Measurements from ENCODE around the gene PIK3C2B. TPM values are rescaled to one million over a fixed set of nuclear protein-coding genes. Genes with fewer than 3 reads are reported as not detected.
A peak's percentile ranks its signal among the peaks of the same experiment; 100 is the strongest.

Gene PIK3C2B
- total RNA-seq, 3 donors from 2014 or later (not counting 1 experiment from before 2014, with no cell fraction given): 18.1 to 34.8 (median 29.5) TPM

DNA sequence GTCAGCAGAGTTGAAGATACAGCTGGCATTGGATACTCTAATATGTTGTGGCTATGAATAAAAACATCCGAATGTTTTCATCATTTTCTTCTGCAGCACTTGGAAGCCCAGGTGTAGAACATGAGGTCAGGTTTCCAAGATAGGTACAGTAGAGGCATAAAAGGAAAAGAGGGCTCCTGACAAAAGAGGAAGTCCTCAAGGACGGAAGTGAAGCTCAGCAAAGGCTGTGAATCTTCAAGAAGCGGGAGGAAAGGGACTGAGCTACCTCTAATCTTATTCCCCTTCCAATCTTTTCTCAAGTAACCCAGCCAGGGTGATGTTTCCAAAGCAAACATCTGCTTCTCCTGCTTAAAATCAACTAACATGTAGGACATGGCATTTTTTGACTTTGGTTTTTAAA, 4.4 kb upstream of the PIK3C2B start:
- ATAC-seq (no peak), DNase-seq (no peak)
- H3K27me3 ChIP-seq (ENCODE audit: control insufficient read depth, insufficient read depth, low read length): no peaks in the 10 kb centered on the region
- peaks cover 5% of the 10 kb centered on the region for H3K4me1 ChIP-seq (ENCODE audit: control insufficient read depth, insufficient read depth, low read length)
- TF ChIP-seq, protein P1, sequence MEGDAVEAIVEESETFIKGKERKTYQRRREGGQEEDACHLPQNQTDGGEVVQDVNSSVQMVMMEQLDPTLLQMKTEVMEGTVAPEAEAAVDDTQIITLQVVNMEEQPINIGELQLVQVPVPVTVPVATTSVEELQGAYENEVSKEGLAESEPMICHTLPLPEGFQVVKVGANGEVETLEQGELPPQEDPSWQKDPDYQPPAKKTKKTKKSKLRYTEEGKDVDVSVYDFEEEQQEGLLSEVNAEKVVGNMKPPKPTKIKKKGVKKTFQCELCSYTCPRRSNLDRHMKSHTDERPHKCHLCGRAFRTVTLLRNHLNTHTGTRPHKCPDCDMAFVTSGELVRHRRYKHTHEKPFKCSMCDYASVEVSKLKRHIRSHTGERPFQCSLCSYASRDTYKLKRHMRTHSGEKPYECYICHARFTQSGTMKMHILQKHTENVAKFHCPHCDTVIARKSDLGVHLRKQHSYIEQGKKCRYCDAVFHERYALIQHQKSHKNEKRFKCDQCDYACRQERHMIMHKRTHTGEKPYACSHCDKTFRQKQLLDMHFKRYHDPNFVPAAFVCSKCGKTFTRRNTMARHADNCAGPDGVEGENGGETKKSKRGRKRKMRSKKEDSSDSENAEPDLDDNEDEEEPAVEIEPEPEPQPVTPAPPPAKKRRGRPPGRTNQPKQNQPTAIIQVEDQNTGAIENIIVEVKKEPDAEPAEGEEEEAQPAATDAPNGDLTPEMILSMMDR (IDR thresholded peaks at IDR 0.05): no peak
- 62% methylated on average over 3 of the region's 3 CpGs for WGBS (ENCODE audit: insufficient coverage)
- Mint-ChIP-seq H3K9me3 (no peaks in the 10 kb centered on the region), H3K4me1 (peaks cover 15 to 22% of the 10 kb centered on the region in 2 donors), H3K27ac (no peak overlapping the region), H3K27me3 (ENCODE audit: low read depth in 2 of 2) (peaks cover 0 to 5% of the 10 kb centered on the region in 2 donors), H3K4me3 (no peak overlapping the region), H3K36me3 (no peaks in the 10 kb centered on the region)
- H3K4me3 ChIP-seq (ENCODE audit: low read length): no peak overlapping the region
- no peak overlapping the region for H3K27ac ChIP-seq (ENCODE audit: low read length)
- H3K36me3 ChIP-seq (ENCODE audit: control insufficient read depth, insufficient read depth, low read length): no peaks in the 10 kb centered on the region
- intact Hi-C loops (cut with micrococcal nuclease): no loop called here
- no peaks in the 10 kb centered on the region for H3K9me3 ChIP-seq (ENCODE audit: control insufficient read depth, insufficient read depth, low read length)

DNA sequence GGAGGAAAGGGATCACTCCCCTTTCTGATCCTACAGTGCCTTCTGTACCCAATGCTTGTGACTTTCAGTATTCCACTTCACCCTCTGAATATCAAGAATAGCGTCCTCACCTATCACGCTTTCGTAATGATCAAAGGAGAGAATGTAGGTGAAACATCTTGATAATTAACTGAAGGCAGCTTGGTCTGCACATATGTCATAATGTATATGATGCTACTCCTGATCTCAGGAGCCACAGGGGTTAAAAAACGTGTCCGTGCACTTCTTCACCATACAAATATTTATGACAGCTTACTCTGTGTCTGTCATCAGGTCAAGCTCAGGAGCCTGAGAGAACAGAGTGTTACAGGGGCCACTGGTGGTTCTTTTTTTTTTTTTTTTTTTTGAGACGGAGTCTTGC, 1.2 kb upstream of the PIK3C2B start:
- no peak for ATAC-seq
- Histone ChIP-seq H3K4me1 (ENCODE audit: control insufficient read depth, insufficient read depth, low read length) (peaks cover 23% of the 10 kb centered on the region), H3K36me3 (ENCODE audit: control insufficient read depth, insufficient read depth, low read length) (no peaks in the 10 kb centered on the region), H3K9me3 (ENCODE audit: control insufficient read depth, insufficient read depth, low read length) (no peaks in the 10 kb centered on the region), H3K27ac (ENCODE audit: low read length) (no peak overlapping the region), H3K27me3 (ENCODE audit: control insufficient read depth, insufficient read depth, low read length) (no peaks in the 10 kb centered on the region), H3K4me3 (ENCODE audit: low read length) (no peak overlapping the region)
- DNase-seq: no peak
- intact Hi-C loops (cut with micrococcal nuclease): loop anchor here (2.0 kb wide), 1 partner anchor 49 kb away; no protein-coding TSS in a partner anchor
- H3K4me3 Mint-ChIP-seq: peak overlapping the region; percentile 90
- no peaks in the 10 kb centered on the region for H3K9me3 Mint-ChIP-seq
- peak overlapping the region; percentile 90 to 95 for H3K27ac Mint-ChIP-seq
- no peaks in the 10 kb centered on the region for H3K36me3 Mint-ChIP-seq
- H3K27me3 Mint-ChIP-seq (ENCODE audit: low read depth in 2 of 2): peaks cover 0 to 3% of the 10 kb centered on the region in 2 donors
- TF ChIP-seq, protein P1 (IDR thresholded peaks at IDR 0.05): no peak
- WGBS (ENCODE audit: insufficient coverage): 39% methylated on average over 2 of the region's 6 CpGs
- H3K4me1 Mint-ChIP-seq: peaks cover 22 to 39% of the 10 kb centered on the region in 2 donors

DNA sequence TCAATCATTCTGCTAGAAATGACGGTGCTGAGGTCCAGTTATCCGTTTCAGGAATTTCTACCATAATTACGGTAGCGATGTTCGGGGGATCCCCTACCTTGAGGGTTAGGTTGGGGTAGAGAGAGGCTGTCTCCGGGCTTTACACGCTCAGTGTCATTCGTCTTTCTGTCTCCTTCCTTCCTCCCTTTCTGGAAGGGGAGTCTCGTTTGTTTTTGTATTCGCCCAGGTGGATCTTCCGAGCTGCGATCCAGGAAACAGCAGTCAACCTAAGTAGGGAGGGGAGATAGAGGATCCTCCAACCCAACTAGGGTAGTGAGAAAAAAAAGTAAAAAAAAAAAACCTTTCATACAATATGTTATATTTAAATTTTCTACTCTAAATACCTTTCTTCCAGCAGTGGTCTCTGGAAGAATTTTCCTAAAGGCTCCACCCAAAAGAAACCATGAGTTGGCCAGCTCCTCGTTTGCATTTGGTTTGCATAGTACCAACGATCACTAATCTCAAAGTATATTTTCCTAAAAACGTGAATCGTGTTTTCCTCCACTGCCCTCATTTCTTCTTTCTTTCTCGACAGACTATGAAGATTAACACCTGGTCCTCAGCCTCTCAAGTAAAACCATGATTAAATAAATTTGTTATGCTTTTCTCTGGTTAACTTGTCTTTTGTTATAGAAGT, 611 bp upstream of the PIK3C2B start:
- Histone ChIP-seq H3K27me3 (ENCODE audit: control insufficient read depth, insufficient read depth, low read length) (no peaks in the 10 kb centered on the region), H3K4me3 (ENCODE audit: low read length) (peak overlapping the region; percentile 78), H3K27ac (ENCODE audit: low read length) (peak overlapping the region; percentile 76), H3K4me1 (ENCODE audit: control insufficient read depth, insufficient read depth, low read length) (peaks cover 23% of the 10 kb centered on the region), H3K36me3 (ENCODE audit: control insufficient read depth, insufficient read depth, low read length) (no peaks in the 10 kb centered on the region), H3K9me3 (ENCODE audit: control insufficient read depth, insufficient read depth, low read length) (no peaks in the 10 kb centered on the region)
- Mint-ChIP-seq H3K9me3 (no peaks in the 10 kb centered on the region), H3K4me1 (peaks cover 28 to 42% of the 10 kb centered on the region in 2 donors), H3K4me3 (peak overlapping the region; percentile 96), H3K27ac (peak overlapping the region; percentile 90 to 95), H3K27me3 (ENCODE audit: low read depth in 2 of 2) (peaks cover 0 to 3% of the 10 kb centered on the region in 2 donors), H3K36me3 (no peaks in the 10 kb centered on the region)
- DNase-seq (peak; percentile 33 to 79), ATAC-seq (peak; percentile 61 to 71 (median 65))
- TF ChIP-seq, protein P1 (IDR thresholded peaks at IDR 0.05): no peak
- intact Hi-C loops (cut with micrococcal nuclease): loop anchor here (2.0 kb wide), 1 partner anchor 48 kb away; no protein-coding TSS in a partner anchor
- 6% methylated on average over 8 of the region's 17 CpGs for WGBS (ENCODE audit: insufficient coverage)

All from natural killer cell (primary cell).